ENCODE data around the gene CCDC201.
A peak's percentile ranks its signal among the peaks of the same experiment; 100 is the strongest.

The CCDC201 gene, protein sequence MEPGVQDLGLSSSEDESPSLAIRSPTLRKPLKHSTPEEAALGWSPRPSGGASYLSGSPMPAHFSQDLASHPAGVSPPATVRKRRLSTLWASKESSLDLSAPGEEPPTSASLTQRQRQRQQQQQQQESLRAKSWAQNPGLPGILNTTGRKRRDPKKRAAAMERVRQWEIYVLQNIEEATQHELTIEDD

DNA sequence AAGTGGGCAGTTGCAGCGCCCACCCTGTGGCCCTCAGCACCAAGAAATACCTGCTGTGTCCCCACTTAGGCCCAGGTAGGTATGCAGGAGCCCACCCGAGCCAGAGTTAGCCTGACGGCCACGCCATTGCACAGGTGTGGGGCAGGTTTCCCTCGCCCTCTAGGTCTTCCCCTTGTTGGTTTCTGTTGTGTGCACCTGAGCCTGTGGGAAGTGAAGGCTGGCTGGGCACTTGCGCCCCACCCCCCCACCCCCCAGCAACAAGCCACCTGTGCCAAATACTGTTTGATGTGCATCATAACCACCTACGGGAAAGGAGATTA, at the start of gene CCDC201:
Gene CCDC201 (minus strand): TSS at position 48 of the 320 bp plus-strand sequence. CDS start 75 bp downstream, outside the sequence.
- no peak for DNase-seq (ENCODE audit: low read depth in 3 of 3)

GRCh38 chr7:45921699-45922519, 49.0 kb upstream of the CCDC201 start:
- no peak for DNase-seq (ENCODE audit: low read depth in 3 of 3)

GRCh38 chr7:45921381-45921698, 48.5 kb upstream of the CCDC201 start:
- DNase-seq (ENCODE audit: low read depth in 3 of 3), result no peak

DNA sequence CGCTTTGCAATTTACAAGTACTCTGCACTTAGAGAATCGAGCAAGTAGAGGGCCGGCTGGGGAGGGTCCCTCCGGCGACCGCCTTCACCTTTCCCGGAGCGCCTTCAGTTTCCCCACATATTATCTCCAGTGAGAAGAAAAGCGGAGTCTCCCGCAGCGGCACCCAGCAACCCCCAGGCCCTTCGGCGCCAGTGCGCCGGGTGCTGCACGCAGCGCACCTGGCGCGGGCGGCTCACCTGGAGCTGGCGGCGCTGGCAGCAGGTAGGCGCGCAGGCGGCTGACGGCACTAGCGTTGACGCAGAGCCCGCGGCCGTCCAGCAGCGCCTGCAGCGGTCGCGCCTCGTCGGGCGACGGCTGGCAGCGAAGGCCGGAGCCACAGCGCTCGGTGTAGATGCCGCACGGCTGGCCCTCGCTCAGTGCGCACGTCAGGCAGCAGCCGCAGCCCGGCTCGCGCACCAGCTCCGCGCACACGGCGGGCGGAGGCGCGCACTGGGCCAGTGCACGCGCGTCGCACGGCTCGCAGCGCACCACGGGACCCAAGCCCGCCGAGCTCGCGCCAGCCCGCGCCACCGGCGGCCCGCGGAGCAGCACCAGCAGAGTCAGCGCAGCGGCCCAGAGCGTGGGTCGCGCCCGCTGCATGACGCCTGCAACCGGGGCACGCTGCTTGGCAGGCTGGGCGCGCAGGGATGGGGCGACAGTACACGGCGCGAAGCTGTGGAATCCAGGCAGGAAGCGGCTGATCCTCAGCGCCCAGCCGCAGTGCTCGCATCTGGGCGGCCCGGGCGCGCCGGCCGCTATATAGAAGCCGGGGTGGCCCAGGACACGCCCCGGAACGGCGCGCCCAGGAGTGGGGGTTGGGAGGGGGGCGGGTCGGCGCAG, 47.9 kb upstream of the CCDC201 start, which contains the start of gene IGFBP3:
Gene IGFBP3 (minus strand): TSS at position 771 of the 879 bp plus-strand sequence. CDS start 132 bp downstream, at position 639.
- no peak for DNase-seq (ENCODE audit: low read depth in 3 of 3)

GRCh38 chr7:45919993-45920459, 47.1 kb upstream of the CCDC201 start:
- DNase-seq (ENCODE audit: low read depth in 3 of 3), result no peak

DNA sequence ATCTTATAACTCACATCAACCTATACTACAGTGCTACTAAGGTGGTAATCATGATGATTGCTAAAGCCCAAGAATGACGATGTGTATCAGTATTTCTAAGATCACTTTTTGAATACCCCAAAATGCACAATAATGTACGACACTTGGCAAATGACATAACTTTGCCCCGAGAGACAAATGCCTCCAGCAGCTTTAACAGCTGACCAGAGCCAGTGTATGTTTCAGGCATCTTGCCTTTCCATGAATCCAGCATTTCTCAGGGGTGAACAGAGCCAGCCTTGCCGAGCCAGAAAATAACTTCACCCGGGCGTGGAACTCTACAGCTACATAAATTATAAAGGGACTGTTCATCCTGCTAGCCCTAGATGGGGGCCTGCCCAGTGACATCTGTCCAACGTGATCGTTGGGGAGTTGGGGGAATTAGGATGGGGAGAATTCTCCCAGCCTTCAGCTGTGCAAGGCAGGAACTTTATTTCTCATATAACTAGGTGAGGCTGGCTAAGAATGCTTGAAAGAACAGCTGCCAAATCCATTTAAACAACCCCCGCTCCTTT, 46.4 kb upstream of the CCDC201 start:
- no peak for DNase-seq (ENCODE audit: low read depth in 3 of 3)

- DNase-seq (ENCODE audit: low read depth in 3 of 3), result no peak
Measured at GRCh38 chr7:45918556-45918955, 45.7 kb upstream of the CCDC201 start.

- DNase-seq (ENCODE audit: low read depth in 3 of 3), result peak; percentile 43 to 64 (median 50)
Measured at GRCh38 chr7:45917658-45918057, 44.8 kb upstream of the CCDC201 start.

DNA sequence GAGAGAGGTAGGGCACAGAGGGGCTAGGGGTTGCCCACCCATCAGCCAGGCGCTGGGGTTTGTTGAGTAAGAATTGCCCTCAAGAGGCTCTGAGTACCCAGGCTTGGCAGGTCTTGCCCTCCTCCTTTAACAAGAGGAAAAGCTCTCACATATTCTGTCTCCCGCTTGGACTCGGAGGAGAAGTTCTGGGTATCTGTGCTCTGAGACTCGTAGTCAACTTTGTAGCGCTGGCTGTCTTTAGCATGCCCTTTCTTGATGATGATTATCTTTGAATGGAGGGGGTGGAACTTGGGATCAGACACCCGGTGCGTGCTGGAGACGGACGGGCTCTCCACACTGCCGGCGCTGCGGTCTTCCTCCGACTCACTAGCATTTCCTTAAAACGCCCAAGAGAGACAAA, 44.2 kb upstream of the CCDC201 start:
- DNase-seq (ENCODE audit: low read depth in 3 of 3), result no peak

DNA sequence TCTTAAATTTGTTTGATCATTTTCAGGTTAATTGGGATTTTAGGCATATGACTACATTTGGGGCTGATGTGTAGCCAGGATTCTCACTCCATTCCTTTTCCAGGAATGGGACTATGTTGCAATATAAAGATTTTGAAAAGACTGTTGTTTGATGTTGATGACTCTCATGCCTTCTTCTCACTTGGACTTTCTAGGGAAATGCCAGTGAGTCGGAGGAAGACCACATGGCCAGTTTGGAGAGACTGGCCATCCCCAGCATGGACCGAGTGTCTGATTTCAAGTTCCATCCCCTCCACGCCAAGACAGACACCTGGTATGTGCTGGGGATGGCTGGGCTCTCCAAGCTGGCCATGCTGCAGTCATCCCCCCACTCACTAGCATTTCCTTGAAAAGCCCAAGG, 42.7 kb upstream of the CCDC201 start:
- no peak for DNase-seq (ENCODE audit: low read depth in 3 of 3)

- DNase-seq (ENCODE audit: low read depth in 3 of 3), result no peak
Measured at GRCh38 chr7:45914911-45915310, 42.0 kb upstream of the CCDC201 start.

GRCh38 chr7:45912972-45913371, 40.1 kb upstream of the CCDC201 start:
- no peak for DNase-seq (ENCODE audit: low read depth in 3 of 3)

DNA sequence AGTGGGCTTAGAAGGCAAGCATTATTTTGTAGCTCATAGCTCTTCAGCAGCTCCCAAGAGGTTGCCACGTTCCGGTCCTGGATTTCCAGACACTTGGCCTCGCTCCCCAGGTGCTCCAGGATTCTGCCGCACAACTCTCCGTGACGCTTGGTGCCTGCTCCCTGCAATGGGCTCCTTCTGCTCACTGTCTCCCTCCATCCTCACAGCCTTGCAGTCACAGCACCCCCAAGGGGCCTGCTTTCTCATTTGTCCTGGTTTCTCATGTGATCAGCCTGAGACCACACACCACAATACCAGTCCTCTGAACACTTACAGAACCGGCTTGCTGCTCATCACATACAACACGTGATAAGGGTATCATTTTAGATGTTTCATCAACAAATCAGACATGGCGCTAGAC, 38.4 kb upstream of the CCDC201 start:
- DNase-seq (ENCODE audit: low read depth in 3 of 3), result no peak

DNA sequence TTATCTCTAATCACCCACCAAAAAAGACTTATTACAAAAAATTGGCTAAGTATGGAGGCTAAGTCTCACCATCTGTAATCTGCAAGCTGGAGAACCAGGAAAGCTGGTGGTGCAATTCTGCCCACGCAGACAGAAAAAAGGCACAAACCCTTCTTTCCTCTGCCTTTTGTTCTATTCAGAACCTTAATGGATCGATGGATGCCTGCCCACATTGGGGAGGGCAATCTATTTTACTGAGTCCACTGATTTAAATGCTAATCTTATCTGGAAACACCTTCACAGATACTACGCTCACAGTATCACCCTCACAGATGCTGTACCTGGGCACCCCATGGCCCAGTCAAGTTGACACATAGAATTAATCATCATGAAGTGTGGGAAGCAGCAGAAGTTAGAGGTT, 38.0 kb upstream of the CCDC201 start:
- DNase-seq (ENCODE audit: low read depth in 3 of 3), result no peak

DNA sequence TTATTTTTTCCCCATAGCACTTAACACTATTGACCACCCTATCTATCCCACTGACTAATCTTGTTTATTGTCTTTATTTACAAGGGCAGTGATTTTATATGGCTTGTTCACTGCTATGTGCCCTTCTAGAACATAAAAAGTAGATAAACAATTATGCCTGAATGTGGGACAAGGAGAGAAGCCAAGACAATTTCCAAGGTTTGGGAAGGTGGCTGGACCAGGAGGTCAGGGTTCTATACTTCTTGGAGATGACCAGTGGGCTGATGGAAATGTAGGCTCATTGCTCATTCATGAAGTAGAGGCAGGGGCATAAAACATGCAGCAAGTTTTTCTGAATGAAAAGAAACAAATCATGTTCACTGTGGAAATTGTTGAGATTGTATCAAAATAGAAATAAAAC, 36.7 kb upstream of the CCDC201 start:
- no peak for DNase-seq (ENCODE audit: low read depth in 3 of 3)

GRCh38 chr7:45902820-45903219, 29.9 kb upstream of the CCDC201 start:
- no peak for DNase-seq (ENCODE audit: low read depth in 3 of 3)

DNA sequence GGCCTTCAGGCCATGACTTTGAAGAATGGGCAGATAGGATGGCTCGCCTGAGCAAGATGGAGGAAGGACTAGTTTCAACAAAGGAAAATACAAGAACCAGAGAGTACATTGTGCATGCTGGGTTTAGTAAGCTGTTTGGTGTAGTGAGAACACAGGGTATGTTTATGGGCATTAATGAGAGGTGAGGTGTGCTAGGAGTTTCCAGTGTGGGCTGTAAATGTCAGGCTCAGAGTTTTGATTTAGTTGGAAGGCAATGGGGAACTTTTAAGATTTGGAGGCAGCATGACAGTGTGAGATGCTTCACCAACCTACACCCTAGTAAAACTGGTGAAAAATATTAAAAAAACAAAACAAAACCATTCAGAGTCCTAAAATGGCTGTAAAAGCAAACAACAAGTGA, 28.7 kb upstream of the CCDC201 start:
- no peak for DNase-seq (ENCODE audit: low read depth in 3 of 3)

- no peak for DNase-seq (ENCODE audit: low read depth in 3 of 3)
Measured at GRCh38 chr7:45898222-45898621, 25.3 kb upstream of the CCDC201 start.

DNA sequence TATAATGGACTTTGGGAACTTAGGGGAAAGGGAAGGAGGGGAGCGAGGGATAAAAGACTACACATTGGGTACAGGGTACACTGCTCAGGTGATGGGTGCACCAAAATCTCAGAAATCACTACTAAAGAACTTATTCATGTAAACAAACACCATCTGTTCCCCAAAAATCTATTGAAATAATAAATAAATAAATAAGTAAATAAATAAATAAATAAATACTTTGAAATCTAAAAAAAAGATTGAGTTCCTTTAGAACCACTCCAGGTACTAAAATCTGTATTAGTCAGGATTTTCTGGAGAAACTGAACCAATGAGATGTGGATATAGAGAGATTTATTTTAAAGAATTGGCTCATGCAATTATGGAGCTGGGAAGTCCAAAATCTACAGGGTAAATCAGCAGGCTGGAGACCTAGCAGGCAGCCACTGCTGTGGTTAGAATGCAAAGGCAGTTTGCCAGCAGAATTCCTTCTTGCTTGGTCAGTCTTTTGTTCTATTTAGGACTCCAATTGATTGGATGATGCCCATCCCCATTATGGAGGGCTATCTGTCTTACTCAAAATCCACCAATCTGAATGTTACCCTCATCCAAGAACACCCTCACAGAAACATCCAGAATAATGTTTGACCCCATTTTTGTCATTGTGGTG, 24.3 kb upstream of the CCDC201 start:
- no peak for DNase-seq (ENCODE audit: low read depth in 3 of 3)

DNA sequence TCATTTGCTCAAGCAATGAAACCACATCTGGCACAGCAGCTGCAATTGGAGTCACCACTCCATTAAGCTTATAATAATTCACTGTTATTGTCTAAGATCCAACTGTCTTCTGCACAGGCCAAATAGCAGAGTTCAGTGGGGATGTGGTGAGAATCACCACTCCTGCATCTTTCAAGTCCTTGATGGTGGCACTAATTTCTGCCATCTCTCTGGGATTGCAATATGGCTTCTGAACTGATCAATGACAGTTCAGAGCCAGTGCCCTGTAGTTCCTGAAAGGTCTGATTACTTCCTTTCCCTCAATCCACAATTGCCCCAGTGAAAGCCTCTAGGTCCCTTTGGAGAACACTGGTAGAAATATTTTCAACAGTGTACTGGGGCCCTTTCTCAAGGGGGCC, 21.8 kb upstream of the CCDC201 start:
- no peak for DNase-seq (ENCODE audit: low read depth in 3 of 3)

DNA sequence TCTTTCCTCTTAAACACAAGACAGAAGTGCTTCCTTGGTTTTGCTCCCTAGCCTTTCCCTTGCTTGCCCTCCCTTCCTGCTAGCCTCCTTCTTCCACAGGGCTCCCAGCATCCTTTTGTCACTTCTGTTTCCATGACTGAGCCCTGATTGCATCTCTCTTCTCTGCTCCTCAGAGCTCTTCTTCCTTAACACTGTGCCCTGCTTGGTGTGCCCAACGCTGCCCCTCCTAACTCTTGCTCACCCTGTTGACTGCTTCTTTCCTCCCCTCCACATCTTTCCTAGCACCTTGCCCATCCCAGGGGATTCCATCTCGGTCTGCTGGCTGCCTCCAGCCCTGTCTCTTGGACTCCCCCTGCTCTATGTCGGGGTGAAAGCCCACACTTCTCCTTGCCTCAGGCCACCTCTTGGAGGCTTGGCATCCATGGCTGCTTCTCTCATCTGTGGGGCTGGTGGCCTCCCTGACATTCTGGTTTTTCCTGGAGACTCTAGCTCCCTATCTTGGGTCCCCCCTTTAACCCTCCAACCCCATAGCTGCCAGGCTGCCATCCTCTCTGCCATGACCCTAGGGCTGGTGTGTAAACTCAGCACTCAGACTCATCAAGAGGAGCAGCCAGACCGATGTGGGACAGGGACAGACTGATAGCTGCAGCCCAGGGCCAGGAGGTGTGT, 21.2 kb upstream of the CCDC201 start:
- DNase-seq (ENCODE audit: low read depth in 3 of 3), result no peak
